Stomach (tissue), 9 donors: ENCODE data around the gene CFAP299. TPM values are rescaled to one million over a fixed set of nuclear protein-coding genes. Genes with fewer than 3 reads are reported as not detected.

Source experiments
- DNase-seq, 2 donors: peaks; one replicate each; pipeline versions ENCODE4 v3.0.0 to v3.0.0-alpha.2; 2013 to 2019
- H3K27ac ChIP-seq, 5 donors: fragments of 200-600 bp in 4 of 5; sonication (generic) in 4 of 5; one replicate each; pipeline ENCODE4 v1.5.1; 2013 to 2019; ENCODE audit warnings: mild to moderate bottlenecking in 1 of 5, moderate library complexity in 1 of 5
- H3K27me3 ChIP-seq, 3 donors: fragments of 200-600 bp; sonication (generic); one replicate each; pipeline ENCODE4 v1.5.1; 2017 to 2019; ENCODE audit warnings: mixed run types in 1 of 3
- H3K36me3 ChIP-seq, 4 donors: fragments of 200-600 bp; sonication (generic); 1 replicate in 3 of 4; 2 replicates in 1 of 4; pipeline ENCODE4 v1.5.1; 2016 to 2019
- H3K4me1 ChIP-seq, 4 donors: fragments of 200-600 bp; sonication (generic); one replicate each; pipeline ENCODE4 v1.5.1; 2016 to 2019
- H3K4me3 ChIP-seq, 4 donors: fragments of 200-600 bp; sonication (generic) in 3 of 4; one replicate each; pipeline ENCODE4 v1.5.1; 2016 to 2019; ENCODE audit warnings: mild to moderate bottlenecking in 1 of 4
- H3K9me3 ChIP-seq, 4 donors: fragments of 200-600 bp; sonication (generic); one replicate each; pipeline ENCODE4 v1.5.1; 2016 to 2019
- EP300 ChIP-seq: sonication (generic); formaldehyde crosslinking; IDR thresholded peaks from one replicate; pipeline ENCODE4 v1.6.1; 2017; ENCODE audit warnings: antibody characterized with exemption
- POLR2A ChIP-seq, 4 donors: fragments of 450-650 bp; IDR thresholded peaks; one replicate each; pipeline ENCODE4 v1.6.1; 2016; ENCODE audit warnings: antibody characterized with exemption in 4 of 4, control low read depth in 2 of 4, mild to moderate bottlenecking in 1 of 4, moderate library complexity in 1 of 4
- POLR2AphosphoS5 ChIP-seq, 3 donors: sonication (generic); formaldehyde crosslinking; IDR thresholded peaks; one replicate each; pipeline ENCODE4 v1.6.1; 2016; ENCODE audit warnings: antibody characterized with exemption in 3 of 3
- WGBS, 5 donors: extraction: QIAGEN DNeasy Blood & Tissue Kit in 3 of 5; methylation state at CpG; one replicate each; pipeline versions ENCODE4 v1.1.5 to v1.1.7; 2013 to 2018; 5-methylcytosine and 5-hydroxymethylcytosine counted together
- intact Hi-C: fragments of 100-400 bp; cut with DNase I; formaldehyde crosslinking; loops from one replicate; pipeline ENCODE4 v1.15.1; 2023; ENCODE audit warnings: low total_unique reads
- polyA plus RNA-seq, 3 donors: library from polyadenylated mRNA; stranded (reverse); fragments of 200-250 nt; gene quantifications; one replicate each; pipeline ENCODE4 v1.2.3, GENCODE V29; 2013
- total RNA-seq, 5 donors: library from RNA; depleted of rRNA; stranded (reverse); fragments of >200 nt; gene quantifications; one replicate each; pipeline versions ENCODE4 v1.1.0 to v1.2.3, GENCODE V29; 2014 to 2016
- TF ChIP-seq, protein P1 (sequence below), 7 experiments: fragments of 450-650 bp in 4 of 7; fragments of 200-600 bp in 3 of 7; sonication (generic) in 3 of 7; IDR thresholded peaks; one replicate each; pipeline ENCODE4 v1.5.1; 2016 to 2019; ENCODE audit warnings: antibody characterized with exemption in 7 of 7, control low read depth in 2 of 7, mild to moderate bottlenecking in 1 of 7
- donor health status: healthy with polysubstance abuse.
- donor health status: Bipolar disorder and iron deficiency.
- donor health status: healthy.

CFAP299 gene
- total and polyA plus RNA-seq, 8 donors = 0.73 TPM; not detected in 7

DNA sequence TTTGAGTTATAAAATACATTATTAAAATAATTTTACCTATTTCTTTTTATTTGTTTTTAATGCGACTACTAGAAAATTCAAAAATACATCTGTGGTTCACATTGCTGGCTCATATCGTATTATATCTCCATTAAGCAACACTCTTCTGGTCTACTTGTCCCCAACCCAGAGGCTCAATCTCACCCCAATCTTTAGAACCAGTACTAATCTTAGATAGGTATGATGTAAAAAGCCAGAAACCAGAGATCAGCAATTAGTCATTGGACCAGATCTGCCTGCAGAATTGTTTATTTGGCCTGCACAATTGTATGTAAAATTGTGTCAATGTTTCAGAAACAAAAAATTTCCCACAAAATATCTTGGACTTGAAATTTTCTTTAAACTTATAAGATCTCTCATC is 539.4 kb downstream of the CFAP299 start:
- no peak overlapping the region for H3K4me3 ChIP-seq
- no peaks in the 10 kb centered on the region for H3K27me3 ChIP-seq
- no peaks in the 10 kb centered on the region for H3K36me3 ChIP-seq
- DNase-seq = no peak
- no peaks in the 10 kb centered on the region for H3K9me3 ChIP-seq
- intact Hi-C loops = no loop called here
- WGBS, 5 donors = 91 to 98% (median 95%) methylated on average over 2 of the region's 2 CpGs
- H3K4me1 ChIP-seq = no peaks in the 10 kb centered on the region
- no peak overlapping the region for H3K27ac ChIP-seq
- TF ChIP-seq EP300 (no peak), POLR2A (IDR thresholded peaks at IDR 0.05) (no peak), POLR2AphosphoS5 (IDR thresholded peaks at IDR 0.05) (no peak)
- TF ChIP-seq, protein P1, sequence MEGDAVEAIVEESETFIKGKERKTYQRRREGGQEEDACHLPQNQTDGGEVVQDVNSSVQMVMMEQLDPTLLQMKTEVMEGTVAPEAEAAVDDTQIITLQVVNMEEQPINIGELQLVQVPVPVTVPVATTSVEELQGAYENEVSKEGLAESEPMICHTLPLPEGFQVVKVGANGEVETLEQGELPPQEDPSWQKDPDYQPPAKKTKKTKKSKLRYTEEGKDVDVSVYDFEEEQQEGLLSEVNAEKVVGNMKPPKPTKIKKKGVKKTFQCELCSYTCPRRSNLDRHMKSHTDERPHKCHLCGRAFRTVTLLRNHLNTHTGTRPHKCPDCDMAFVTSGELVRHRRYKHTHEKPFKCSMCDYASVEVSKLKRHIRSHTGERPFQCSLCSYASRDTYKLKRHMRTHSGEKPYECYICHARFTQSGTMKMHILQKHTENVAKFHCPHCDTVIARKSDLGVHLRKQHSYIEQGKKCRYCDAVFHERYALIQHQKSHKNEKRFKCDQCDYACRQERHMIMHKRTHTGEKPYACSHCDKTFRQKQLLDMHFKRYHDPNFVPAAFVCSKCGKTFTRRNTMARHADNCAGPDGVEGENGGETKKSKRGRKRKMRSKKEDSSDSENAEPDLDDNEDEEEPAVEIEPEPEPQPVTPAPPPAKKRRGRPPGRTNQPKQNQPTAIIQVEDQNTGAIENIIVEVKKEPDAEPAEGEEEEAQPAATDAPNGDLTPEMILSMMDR (IDR thresholded peaks at IDR 0.05) = no peak

DNA sequence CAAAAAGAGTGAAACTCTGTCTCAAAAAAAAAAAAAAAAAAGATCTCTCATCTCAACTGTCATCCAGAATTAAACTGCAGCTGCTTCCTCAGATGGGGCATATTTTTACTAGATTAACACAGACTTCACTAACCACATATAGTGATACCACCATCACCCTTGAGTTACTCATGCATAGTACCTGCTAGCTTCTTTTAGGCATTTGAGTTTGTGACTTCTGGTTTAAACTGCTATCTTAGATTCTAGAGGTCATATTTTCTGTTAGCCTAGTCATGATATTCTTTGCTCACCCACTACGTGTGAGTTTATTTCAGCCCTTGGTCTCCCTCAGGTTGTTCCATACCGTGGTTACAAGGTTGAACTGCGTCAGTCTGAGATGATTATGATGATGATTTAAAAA is 540.1 kb downstream of the CFAP299 start:
- TF ChIP-seq, protein P1 (IDR thresholded peaks at IDR 0.05) = no peak
- TF ChIP-seq POLR2A (IDR thresholded peaks at IDR 0.05) (no peak), EP300 (no peak), POLR2AphosphoS5 (IDR thresholded peaks at IDR 0.05) (no peak)
- no peak for DNase-seq
- WGBS, 5 donors = 77 to 88% (median 87%) methylated on average over 3 of the region's 3 CpGs
- Histone ChIP-seq H3K4me3 (no peak overlapping the region), H3K4me1 (no peaks in the 10 kb centered on the region), H3K36me3 (no peaks in the 10 kb centered on the region), H3K27me3 (no peaks in the 10 kb centered on the region), H3K9me3 (no peaks in the 10 kb centered on the region), H3K27ac (no peak overlapping the region)
- intact Hi-C loops = no loop called here

DNA sequence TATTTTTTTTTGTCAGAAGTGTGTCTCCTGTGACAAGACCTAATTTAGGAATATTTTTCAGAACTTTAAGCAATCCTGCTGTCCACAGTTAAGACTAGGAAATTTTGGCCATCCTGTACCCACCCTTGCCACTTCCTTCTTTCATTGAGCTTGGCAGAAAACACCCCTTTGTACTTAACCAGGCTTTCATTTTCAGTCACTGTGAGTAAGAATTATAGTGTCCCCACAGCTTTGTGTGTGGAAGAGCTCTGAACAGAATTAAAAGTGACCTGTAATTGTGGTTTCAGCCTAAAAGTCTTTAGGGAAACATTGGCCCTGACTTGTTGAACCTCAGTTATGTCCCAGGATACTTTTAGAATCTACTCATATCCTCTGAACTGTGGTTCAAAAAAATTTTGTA is 541.3 kb downstream of the CFAP299 start:
- no peaks in the 10 kb centered on the region for H3K9me3 ChIP-seq
- H3K4me1 ChIP-seq = no peaks in the 10 kb centered on the region
- no peak for TF ChIP-seq POLR2A (IDR thresholded peaks at IDR 0.05)
- TF ChIP-seq, protein P1 (IDR thresholded peaks at IDR 0.05) = no peak
- no peak for TF ChIP-seq EP300
- TF ChIP-seq POLR2AphosphoS5 (IDR thresholded peaks at IDR 0.05) = no peak
- intact Hi-C loops = no loop called here
- DNase-seq = no peak
- no peak overlapping the region for H3K27ac ChIP-seq
- no peaks in the 10 kb centered on the region for H3K27me3 ChIP-seq
- no peak overlapping the region for H3K4me3 ChIP-seq
- no peaks in the 10 kb centered on the region for H3K36me3 ChIP-seq

DNA sequence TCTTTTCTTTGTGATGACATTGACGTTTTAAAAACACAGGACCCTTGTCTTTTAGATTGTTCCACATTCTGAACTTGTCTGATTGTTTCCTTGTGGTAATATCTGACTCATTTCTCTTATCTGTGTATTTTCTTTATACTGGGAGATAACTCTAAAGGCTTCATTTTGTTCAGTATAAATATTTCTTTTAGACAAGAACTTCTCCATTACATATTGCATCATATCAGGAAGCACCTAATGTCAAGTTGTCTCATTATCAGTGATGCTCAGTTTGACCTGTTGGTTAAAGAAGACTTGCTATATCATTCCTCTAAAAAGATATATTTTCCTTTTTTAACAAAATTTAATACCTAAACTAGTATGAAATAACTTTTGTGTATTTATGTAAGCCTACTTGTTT is 542.7 kb downstream of the CFAP299 start:
- H3K9me3 ChIP-seq = no peaks in the 10 kb centered on the region
- H3K4me1 ChIP-seq = no peaks in the 10 kb centered on the region
- intact Hi-C loops = no loop called here
- no peak overlapping the region for H3K4me3 ChIP-seq
- DNase-seq = no peak
- no peaks in the 10 kb centered on the region for H3K36me3 ChIP-seq
- TF ChIP-seq POLR2A (IDR thresholded peaks at IDR 0.05) (no peak), POLR2AphosphoS5 (IDR thresholded peaks at IDR 0.05) (no peak), EP300 (no peak)
- TF ChIP-seq, protein P1 (IDR thresholded peaks at IDR 0.05) = no peak
- H3K27me3 ChIP-seq = no peaks in the 10 kb centered on the region
- WGBS, 5 donors = 13 to 27% (median 20%) methylated on average over 1 of the region's 1 CpG
- H3K27ac ChIP-seq = no peak overlapping the region
